Panc1 (cell line): ENCODE results near the gene CAPNS1. TPM values are rescaled to one million over a fixed set of nuclear protein-coding genes. Genes with fewer than 3 reads are reported as not detected.
A peak's percentile ranks its signal among the peaks of the same experiment; 100 is the strongest.

Source experiments
- ATAC-seq: fragments of 200-7000 bp; cut with Tn5 transposase; 2 replicates; pipeline ENCODE4 v1.9.1; 2020; ENCODE audit warnings: mild to moderate bottlenecking, moderate library complexity
- BruUV-seq: library from RNA; stranded (reverse); fragments of 400-500 nt; replicated peaks from 2 replicates; lab custom pipeline; 2021; lab: Mats Ljungman, UMichigan
- CTCF ChIA-PET: fragments of 300-600 bp; sonication (Branson Sonifier 250); formaldehyde crosslinking; loops from one replicate; lab custom pipeline; 2022; ENCODE audit warnings: antibody characterized with exemption; lab: Charles Lee
- POLR2A ChIA-PET: fragments of 300-600 bp; sonication (Branson Sonifier 250); formaldehyde crosslinking; loops from one replicate; lab custom pipeline; 2022; ENCODE audit warnings: antibody characterized with exemption; lab: Charles Lee
- DNase-seq: peaks from one replicate; pipeline ENCODE4 v3.0.0-alpha.2; 2010; ENCODE audit warnings: low read depth, low spot score
- H3K27ac ChIP-seq: 2 replicates; pipeline ENCODE4 v1.5.1; 2011; ENCODE audit warnings: mild to moderate bottlenecking, low read length, inconsistent platforms
- H3K27me3 ChIP-seq: fragments of 200-500 bp; sonication (Bioruptor generic); 2 replicates; pipeline ENCODE4 v1.6.0; 2014; ENCODE audit warnings: low read length, inconsistent platforms; ENCODE audit not compliant: control insufficient read depth, insufficient read depth
- H3K36me3 ChIP-seq: fragments of 200-500 bp; sonication (Bioruptor generic); 2 replicates; pipeline ENCODE4 v1.5.1; 2014; ENCODE audit warnings: inconsistent platforms, mild to moderate bottlenecking, low read length, moderate library complexity; ENCODE audit not compliant: control insufficient read depth, insufficient read depth
- H3K4me1 ChIP-seq: 2 replicates; pipeline ENCODE4 v1.5.1; 2011; ENCODE audit warnings: inconsistent platforms, mild to moderate bottlenecking, low read length, moderate library complexity; ENCODE audit not compliant: control insufficient read depth, insufficient read depth
- H3K4me3 ChIP-seq, 2 experiments: 2 replicates each; pipeline ENCODE4 v1.5.1; 2011 to 2012; ENCODE audit warnings: low read depth in 2 of 2, low read length in 2 of 2, mild to moderate bottlenecking in 2 of 2, inconsistent platforms in 1 of 2, moderate library complexity in 1 of 2
- H3K9me3 ChIP-seq: fragments of 200-500 bp; sonication (Bioruptor generic); 2 replicates; pipeline ENCODE4 v1.5.1; 2014; ENCODE audit warnings: low read depth, mild to moderate bottlenecking, inconsistent platforms, low read length, moderate library complexity; ENCODE audit not compliant: control insufficient read depth, insufficient read depth
- CTCF ChIP-seq: fragments of 450-650 bp; IDR thresholded peaks from 2 replicates; pipeline ENCODE4 v1.5.1; 2017; ENCODE audit warnings: mild to moderate bottlenecking
- POLR2AphosphoS5 ChIP-seq: IDR thresholded peaks from 2 replicates; pipeline ENCODE4 v1.6.1; 2012; ENCODE audit warnings: mild to moderate bottlenecking, low read depth, low read length, moderate library complexity
- SIN3A ChIP-seq: IDR thresholded peaks from 2 replicates; pipeline ENCODE4 v1.6.1; 2012; ENCODE audit warnings: low read depth, mild to moderate bottlenecking, low read length, moderate library complexity, borderline replicate concordance; ENCODE audit not compliant: insufficient read depth
- TCF7L2 ChIP-seq: IDR thresholded peaks from 2 replicates; pipeline ENCODE4 v1.6.1; 2011; ENCODE audit warnings: mild to moderate bottlenecking, low read depth, low read length, inconsistent platforms
- in situ Hi-C: cut with HindIII; loops from 2 replicates; pipeline ENCODE4 v1.10.0; 2016; ENCODE audit warnings: low sequenced_read_pairs, low pct_unique_long_range_greater_than_20kb
- intact Hi-C: fragments of 100-400 bp; cut with micrococcal nuclease; formaldehyde crosslinking; loops from one replicate; pipeline ENCODE4 v1.10.0; 2022; ENCODE audit not compliant: unreplicated experiment
- total RNA-seq: library from RNA; stranded (reverse); gene quantifications from one replicate; pipeline ENCODE4 v1.2.1, GENCODE V29; 2021; ENCODE audit not compliant: unreplicated experiment
- TF ChIP-seq, protein P1 (sequence below), 2 experiments: IDR thresholded peaks; 2 replicates each; pipeline ENCODE4 v1.6.1; 2011 to 2012; ENCODE audit warnings: low read depth in 2 of 2, control low read depth in 1 of 2, low read length in 1 of 2, mild to moderate bottlenecking in 1 of 2, moderate library complexity in 1 of 2; ENCODE audit not compliant: insufficient read depth in 1 of 2

The CAPNS1 gene
- total RNA-seq, 1 experiment from 2014 or later, result 1,158 TPM

- POLR2A ChIA-PET, result no interaction called here
These were observed 47.3 kb upstream of the CAPNS1 start for GRCh38 chr19:36092566-36092965.

GRCh38 chr19:36093146-36093662, 46.7 kb upstream of the CAPNS1 start:
- intact Hi-C loops, result no loop called here
- ATAC-seq, result no peak
- POLR2A ChIA-PET, result no interaction called here
- Histone ChIP-seq H3K9me3 (no peaks in the 10 kb centered on the region), H3K4me1 (no peaks in the 10 kb centered on the region), H3K4me3 (no peak overlapping the region), H3K36me3 (peaks cover 23% of the 10 kb centered on the region), H3K27ac (no peak overlapping the region), H3K27me3 (no peaks in the 10 kb centered on the region)
- no peak for DNase-seq
- in situ Hi-C loops, result no loop called here
- BruUV-seq, result no TSS peak
- TF ChIP-seq, protein P1, sequence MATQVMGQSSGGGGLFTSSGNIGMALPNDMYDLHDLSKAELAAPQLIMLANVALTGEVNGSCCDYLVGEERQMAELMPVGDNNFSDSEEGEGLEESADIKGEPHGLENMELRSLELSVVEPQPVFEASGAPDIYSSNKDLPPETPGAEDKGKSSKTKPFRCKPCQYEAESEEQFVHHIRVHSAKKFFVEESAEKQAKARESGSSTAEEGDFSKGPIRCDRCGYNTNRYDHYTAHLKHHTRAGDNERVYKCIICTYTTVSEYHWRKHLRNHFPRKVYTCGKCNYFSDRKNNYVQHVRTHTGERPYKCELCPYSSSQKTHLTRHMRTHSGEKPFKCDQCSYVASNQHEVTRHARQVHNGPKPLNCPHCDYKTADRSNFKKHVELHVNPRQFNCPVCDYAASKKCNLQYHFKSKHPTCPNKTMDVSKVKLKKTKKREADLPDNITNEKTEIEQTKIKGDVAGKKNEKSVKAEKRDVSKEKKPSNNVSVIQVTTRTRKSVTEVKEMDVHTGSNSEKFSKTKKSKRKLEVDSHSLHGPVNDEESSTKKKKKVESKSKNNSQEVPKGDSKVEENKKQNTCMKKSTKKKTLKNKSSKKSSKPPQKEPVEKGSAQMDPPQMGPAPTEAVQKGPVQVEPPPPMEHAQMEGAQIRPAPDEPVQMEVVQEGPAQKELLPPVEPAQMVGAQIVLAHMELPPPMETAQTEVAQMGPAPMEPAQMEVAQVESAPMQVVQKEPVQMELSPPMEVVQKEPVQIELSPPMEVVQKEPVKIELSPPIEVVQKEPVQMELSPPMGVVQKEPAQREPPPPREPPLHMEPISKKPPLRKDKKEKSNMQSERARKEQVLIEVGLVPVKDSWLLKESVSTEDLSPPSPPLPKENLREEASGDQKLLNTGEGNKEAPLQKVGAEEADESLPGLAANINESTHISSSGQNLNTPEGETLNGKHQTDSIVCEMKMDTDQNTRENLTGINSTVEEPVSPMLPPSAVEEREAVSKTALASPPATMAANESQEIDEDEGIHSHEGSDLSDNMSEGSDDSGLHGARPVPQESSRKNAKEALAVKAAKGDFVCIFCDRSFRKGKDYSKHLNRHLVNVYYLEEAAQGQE (IDR thresholded peaks at IDR 0.05; ENCODE audit: insufficient read depth in 1 of 2, low read depth in 2 of 2, low read length in 1 of 2), result no peak
- TF ChIP-seq SIN3A (no peak), POLR2AphosphoS5 (no peak), CTCF (no peak), TCF7L2 (no peak)
- CTCF ChIA-PET, result no interaction called here

More at GRCh38 chr19:36092566-36092965, 47.3 kb upstream of the CAPNS1 start:
- ATAC-seq (0 out of 2 replicates have a peak, but pooled peaks have one; percentile 17), DNase-seq (no peak)
- BruUV-seq, result no TSS peak
- in situ Hi-C loops (no loop called here), intact Hi-C loops (no loop called here)
- peaks cover 23% of the 10 kb centered on the region for H3K36me3 ChIP-seq
- H3K4me1 ChIP-seq, result no peaks in the 10 kb centered on the region
- no peaks in the 10 kb centered on the region for H3K27me3 ChIP-seq
- no peaks in the 10 kb centered on the region for H3K9me3 ChIP-seq
- CTCF ChIA-PET, result no interaction called here
- H3K4me3 ChIP-seq, result no peak overlapping the region
- TF ChIP-seq CTCF (no peak), SIN3A (no peak), POLR2AphosphoS5 (no peak), TCF7L2 (no peak)
- TF ChIP-seq, protein P1 (IDR thresholded peaks at IDR 0.05; ENCODE audit: insufficient read depth in 1 of 2, low read depth in 2 of 2, low read length in 1 of 2), result no peak
- no peak overlapping the region for H3K27ac ChIP-seq
